Measurements from ENCODE around the gene UBE2L3. TPM values are rescaled to one million over a fixed set of nuclear protein-coding genes. Genes with fewer than 3 reads are reported as not detected.
"Not testable (repeated sequence)": the region's sequence is repeated elsewhere in the genome, so short reads cannot be mapped to it uniquely, and the experiment has no call there.

The UBE2L3 gene
- total RNA-seq, 1 experiment from 2014 or later, result 56.1 TPM

DNA sequence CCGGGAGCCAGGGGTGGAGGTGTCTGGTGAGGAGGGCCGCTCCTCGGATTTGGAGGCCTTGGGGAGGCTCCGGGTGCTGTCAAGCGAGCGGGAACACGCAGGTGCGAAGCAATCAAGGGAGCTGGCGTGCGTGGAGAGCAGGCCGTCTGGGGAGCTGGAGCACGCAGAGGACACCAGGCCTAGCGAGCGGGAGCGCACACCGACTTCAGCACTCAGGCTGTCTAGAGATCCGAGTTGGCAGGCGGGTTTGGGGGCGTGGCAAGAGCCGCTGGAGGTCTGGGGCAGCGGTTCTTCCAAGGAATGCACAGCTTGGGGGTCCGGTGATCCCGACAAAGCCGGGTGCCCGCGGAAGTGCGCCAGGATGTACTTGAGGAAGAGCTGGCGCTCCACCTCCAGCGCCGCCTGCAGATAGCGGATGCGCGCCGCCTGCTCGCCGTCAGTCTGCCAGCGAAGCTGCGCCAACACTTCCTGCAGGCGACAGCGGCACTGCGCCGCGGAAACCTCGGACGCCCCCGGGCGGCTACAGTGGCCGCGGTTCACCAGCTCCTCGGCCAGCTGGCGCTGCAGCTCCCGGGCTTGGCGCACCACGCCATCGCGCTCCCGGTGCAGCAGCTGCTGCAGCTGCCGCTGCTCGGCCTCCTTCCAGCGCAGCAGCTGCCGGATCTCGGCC lies 17.4 kb upstream of the UBE2L3 start:
- H3K4me3 ChIP-seq (ENCODE audit: low read length); DNase-seq: not testable (repeated sequence)

DNA sequence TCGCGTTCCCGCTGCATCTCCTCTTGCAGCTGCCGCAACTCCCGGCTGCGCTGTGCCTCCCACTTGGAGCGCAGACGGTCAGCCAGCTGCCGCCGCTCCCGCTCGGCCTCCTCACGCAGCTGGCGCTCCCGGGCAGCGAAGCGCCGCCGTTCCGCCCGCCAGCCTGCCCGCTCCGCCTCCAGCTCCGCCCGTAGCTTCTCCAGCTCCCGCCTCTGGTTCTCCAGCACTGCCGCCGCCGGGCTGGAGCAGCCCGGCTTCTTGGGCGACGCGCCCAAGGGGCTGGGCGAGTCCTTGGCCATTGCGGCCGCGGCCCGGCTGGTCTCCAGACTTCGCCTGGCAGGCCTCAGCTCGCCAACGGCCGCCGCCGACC lies 16.9 kb upstream of the UBE2L3 start:
- not testable (repeated sequence) for H3K9ac ChIP-seq (ENCODE audit: low read length); DNase-seq; H2AFZ ChIP-seq (ENCODE audit: low read length); H3K4me1 ChIP-seq (ENCODE audit: low read length); H3K79me2 ChIP-seq (ENCODE audit: low read length); H3K36me3 ChIP-seq (ENCODE audit: insufficient read depth, low read length); H3K27me3 ChIP-seq (ENCODE audit: low read length); H3K9me2 ChIP-seq (replicated peaks; ENCODE audit: insufficient read depth, low read length); H3K27ac ChIP-seq (ENCODE audit: low read length); H4K20me1 ChIP-seq (ENCODE audit: insufficient read depth, low read depth, low read length); H3K4me2 ChIP-seq (ENCODE audit: low read depth, low read length, poor library complexity, severe bottlenecking); H3K4me3 ChIP-seq (ENCODE audit: low read length); H3K9me3 ChIP-seq (ENCODE audit: low read length)

More for the DNA sequence above, 17.4 kb upstream of the UBE2L3 start:
- H4K20me1 ChIP-seq (ENCODE audit: insufficient read depth, low read depth, low read length); H3K4me2 ChIP-seq (ENCODE audit: low read depth, low read length, poor library complexity, severe bottlenecking); H3K27me3 ChIP-seq (ENCODE audit: low read length); H3K9me3 ChIP-seq (ENCODE audit: low read length); H3K9me2 ChIP-seq (replicated peaks; ENCODE audit: insufficient read depth, low read length); H3K36me3 ChIP-seq (ENCODE audit: insufficient read depth, low read length); H3K9ac ChIP-seq (ENCODE audit: low read length); H3K79me2 ChIP-seq (ENCODE audit: low read length); H2AFZ ChIP-seq (ENCODE audit: low read length); H3K27ac ChIP-seq (ENCODE audit: low read length); H3K4me1 ChIP-seq (ENCODE audit: low read length): not testable (repeated sequence)

DNA sequence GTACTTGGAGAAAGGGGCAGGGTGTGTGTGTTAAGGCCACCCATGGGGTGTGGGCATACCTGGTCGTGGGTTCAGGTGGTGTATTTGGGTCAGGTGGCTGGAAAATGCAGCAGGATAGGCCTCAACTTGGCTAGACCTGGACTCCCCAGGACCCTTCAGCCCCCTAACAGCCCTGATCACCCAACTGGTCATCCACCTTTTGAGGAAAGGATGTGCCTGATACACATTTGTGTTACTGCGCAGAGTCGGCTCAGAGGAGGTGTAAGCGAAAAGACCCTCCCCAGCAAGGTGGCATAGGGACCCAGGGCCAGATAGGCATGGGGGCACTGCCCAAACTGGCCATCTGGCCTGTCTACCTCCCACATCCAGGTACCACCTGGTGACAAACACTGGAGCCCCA lies 16.2 kb upstream of the UBE2L3 start, which contains the start of gene RIMBP3C:
TSS of gene RIMBP3C (minus strand) at position 101 of the 400 bp plus-strand sequence. CDS start 485 bp downstream, outside the sequence.
- H3K36me3 ChIP-seq (ENCODE audit: insufficient read depth, low read length); H3K4me1 ChIP-seq (ENCODE audit: low read length); H3K9ac ChIP-seq (ENCODE audit: low read length); H3K79me2 ChIP-seq (ENCODE audit: low read length); H3K27me3 ChIP-seq (ENCODE audit: low read length); H3K4me2 ChIP-seq (ENCODE audit: low read depth, low read length, poor library complexity, severe bottlenecking); H3K9me3 ChIP-seq (ENCODE audit: low read length); DNase-seq; H3K27ac ChIP-seq (ENCODE audit: low read length); H3K9me2 ChIP-seq (replicated peaks; ENCODE audit: insufficient read depth, low read length); H4K20me1 ChIP-seq (ENCODE audit: insufficient read depth, low read depth, low read length); H2AFZ ChIP-seq (ENCODE audit: low read length); H3K4me3 ChIP-seq (ENCODE audit: low read length): not testable (repeated sequence)

DNA sequence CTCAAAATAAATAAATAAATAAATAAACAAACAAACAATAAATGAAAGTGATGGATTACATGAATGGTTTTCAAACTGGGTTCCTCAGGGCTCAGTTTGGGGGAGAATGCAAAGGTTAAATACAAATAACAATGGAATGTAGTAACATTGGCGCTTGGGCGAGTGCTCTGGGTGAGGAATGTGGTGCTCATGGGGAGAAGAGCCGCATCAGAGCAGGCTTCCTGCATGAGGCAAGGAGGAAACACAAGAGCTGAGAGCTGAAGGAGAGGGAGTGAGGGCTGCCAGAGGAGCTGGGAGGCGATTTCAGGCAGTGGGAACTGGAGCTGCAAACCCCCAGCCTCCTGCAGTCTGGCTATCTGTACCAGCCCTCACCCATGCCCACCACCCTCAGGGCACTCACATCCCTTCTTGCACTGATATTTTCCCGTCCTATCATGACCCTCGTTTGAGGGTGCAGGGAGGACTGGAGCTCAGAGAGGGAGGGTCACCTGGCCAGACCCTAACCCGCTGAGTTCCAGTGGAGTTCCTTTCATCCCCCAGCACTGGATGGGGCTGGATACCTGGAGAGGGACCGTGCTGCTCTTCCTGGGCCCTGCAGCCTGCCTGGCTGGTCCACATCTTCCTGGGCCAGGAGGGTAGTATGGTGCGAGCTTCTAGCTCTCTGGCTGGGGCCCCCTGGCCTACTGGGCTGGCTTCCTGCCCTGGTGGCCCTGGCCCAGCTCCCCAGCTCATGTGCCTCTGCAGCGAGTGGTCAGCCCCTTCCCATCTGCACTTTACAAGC lies 8.0 kb upstream of the UBE2L3 start:
- H3K36me3 ChIP-seq (ENCODE audit: insufficient read depth, low read length); H3K4me1 ChIP-seq (ENCODE audit: low read length); H3K4me2 ChIP-seq (ENCODE audit: low read depth, low read length, poor library complexity, severe bottlenecking); H3K27me3 ChIP-seq (ENCODE audit: low read length); DNase-seq; H4K20me1 ChIP-seq (ENCODE audit: insufficient read depth, low read depth, low read length); H3K27ac ChIP-seq (ENCODE audit: low read length); H3K79me2 ChIP-seq (ENCODE audit: low read length); H3K4me3 ChIP-seq (ENCODE audit: low read length); H3K9ac ChIP-seq (ENCODE audit: low read length); H3K9me3 ChIP-seq (ENCODE audit: low read length); H3K9me2 ChIP-seq (replicated peaks; ENCODE audit: insufficient read depth, low read length); H2AFZ ChIP-seq (ENCODE audit: low read length): not testable (repeated sequence)

DNA sequence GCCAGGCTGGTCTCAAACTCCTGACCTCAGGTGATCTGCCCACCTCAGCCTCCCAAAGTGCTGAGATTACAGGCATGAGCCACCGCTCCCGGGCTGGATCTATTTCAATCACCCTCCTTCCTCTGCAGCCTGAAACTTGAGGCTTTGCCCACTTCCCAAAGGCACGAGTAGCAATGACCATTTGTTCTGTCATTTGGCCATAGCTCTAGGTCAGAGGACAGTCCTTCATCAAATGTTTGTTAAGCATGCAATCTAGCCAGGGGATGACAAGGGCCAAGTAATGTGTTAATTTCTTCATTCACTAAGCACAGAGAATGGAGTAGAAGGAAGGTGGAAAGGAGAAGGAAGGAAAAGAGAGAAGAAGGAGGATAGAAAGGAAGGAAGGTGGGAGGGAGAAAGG lies 6.9 kb upstream of the UBE2L3 start:
- H3K4me2 ChIP-seq (ENCODE audit: low read depth, low read length, poor library complexity, severe bottlenecking); H3K9ac ChIP-seq (ENCODE audit: low read length); H3K36me3 ChIP-seq (ENCODE audit: insufficient read depth, low read length); H3K27me3 ChIP-seq (ENCODE audit: low read length); H3K27ac ChIP-seq (ENCODE audit: low read length); H4K20me1 ChIP-seq (ENCODE audit: insufficient read depth, low read depth, low read length); H3K9me2 ChIP-seq (replicated peaks; ENCODE audit: insufficient read depth, low read length); H3K4me1 ChIP-seq (ENCODE audit: low read length); H3K4me3 ChIP-seq (ENCODE audit: low read length); H3K9me3 ChIP-seq (ENCODE audit: low read length); H3K79me2 ChIP-seq (ENCODE audit: low read length); DNase-seq; H2AFZ ChIP-seq (ENCODE audit: low read length): not testable (repeated sequence)

DNA sequence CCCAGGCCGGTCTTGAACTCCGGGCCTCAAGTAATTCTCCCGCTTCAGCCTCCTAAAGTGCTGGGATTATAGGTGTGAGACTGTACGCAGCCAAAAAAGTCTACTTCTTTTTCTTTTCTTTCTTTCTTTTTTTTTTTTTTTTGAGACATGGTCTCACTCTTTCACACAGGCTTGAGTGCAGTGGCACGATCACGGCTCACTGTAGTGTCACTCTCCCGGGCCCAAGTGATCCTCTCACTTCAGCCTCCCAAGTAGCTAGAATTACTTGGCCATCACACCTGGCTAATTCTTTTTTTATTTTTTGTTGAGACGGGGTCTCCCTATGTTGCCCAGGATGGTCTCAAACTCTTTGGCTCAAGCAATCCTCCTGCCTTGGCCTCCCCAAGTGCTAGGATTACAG lies 3.6 kb upstream of the UBE2L3 start:
- H3K4me1 ChIP-seq (ENCODE audit: low read length), result peaks cover 3% of the 10 kb centered on the region
- no peak overlapping the region for H3K4me3 ChIP-seq (ENCODE audit: low read length)
- no peaks in the 10 kb centered on the region for H3K9me2 ChIP-seq (replicated peaks; ENCODE audit: insufficient read depth, low read length)
- H3K9me3 ChIP-seq (ENCODE audit: low read length), result no peaks in the 10 kb centered on the region
- H3K36me3 ChIP-seq (ENCODE audit: insufficient read depth, low read length), result no peaks in the 10 kb centered on the region
- peaks cover 7% of the 10 kb centered on the region; the same call in 1 of the 2 replicates for H4K20me1 ChIP-seq (ENCODE audit: insufficient read depth, low read depth, low read length)
- H2AFZ ChIP-seq (ENCODE audit: low read length), result no peak overlapping the region
- H3K27ac ChIP-seq (ENCODE audit: low read length), result no peak overlapping the region
- peaks cover 14% of the 10 kb centered on the region for H3K79me2 ChIP-seq (ENCODE audit: low read length)
- no peaks in the 10 kb centered on the region for H3K27me3 ChIP-seq (ENCODE audit: low read length)
- DNase-seq, result no peak
- no peak overlapping the region for H3K9ac ChIP-seq (ENCODE audit: low read length)
- no peak overlapping the region for H3K4me2 ChIP-seq (ENCODE audit: low read depth, low read length, poor library complexity, severe bottlenecking)

DNA sequence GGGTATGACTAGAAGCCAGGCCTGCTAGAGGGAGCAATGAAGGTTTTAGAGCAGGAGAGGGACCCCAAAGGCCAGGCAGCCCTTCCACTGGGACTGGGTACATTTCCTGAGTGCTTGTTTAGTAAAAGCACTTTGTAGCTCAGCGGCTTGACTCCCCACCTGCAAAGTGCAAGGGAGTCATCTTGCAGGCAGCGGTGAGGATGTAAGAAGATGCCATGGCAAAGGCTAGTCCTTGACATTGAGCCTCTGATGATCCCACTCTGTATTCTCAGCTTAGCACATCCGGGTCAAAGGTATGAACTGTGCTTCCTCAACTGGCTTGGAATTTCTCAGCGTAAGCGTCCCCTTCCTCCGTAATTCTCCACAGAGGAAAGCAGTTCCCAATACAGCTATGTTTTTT lies 3.1 kb upstream of the UBE2L3 start:
- Histone ChIP-seq H3K9me3 (ENCODE audit: low read length) (no peaks in the 10 kb centered on the region), H3K4me2 (ENCODE audit: low read depth, low read length, poor library complexity, severe bottlenecking) (no peak overlapping the region), H4K20me1 (ENCODE audit: insufficient read depth, low read depth, low read length) (peaks cover 11% of the 10 kb centered on the region), H3K4me3 (ENCODE audit: low read length) (no peak overlapping the region), H2AFZ (ENCODE audit: low read length) (no peak overlapping the region), H3K36me3 (ENCODE audit: insufficient read depth, low read length) (no peaks in the 10 kb centered on the region), H3K9me2 (replicated peaks; ENCODE audit: insufficient read depth, low read length) (no peaks in the 10 kb centered on the region), H3K79me2 (ENCODE audit: low read length) (peaks cover 19% of the 10 kb centered on the region), H3K9ac (ENCODE audit: low read length) (no peak overlapping the region), H3K4me1 (ENCODE audit: low read length) (peaks cover 8% of the 10 kb centered on the region), H3K27me3 (ENCODE audit: low read length) (no peaks in the 10 kb centered on the region), H3K27ac (ENCODE audit: low read length) (no peak overlapping the region)
- no peak for DNase-seq

DNA sequence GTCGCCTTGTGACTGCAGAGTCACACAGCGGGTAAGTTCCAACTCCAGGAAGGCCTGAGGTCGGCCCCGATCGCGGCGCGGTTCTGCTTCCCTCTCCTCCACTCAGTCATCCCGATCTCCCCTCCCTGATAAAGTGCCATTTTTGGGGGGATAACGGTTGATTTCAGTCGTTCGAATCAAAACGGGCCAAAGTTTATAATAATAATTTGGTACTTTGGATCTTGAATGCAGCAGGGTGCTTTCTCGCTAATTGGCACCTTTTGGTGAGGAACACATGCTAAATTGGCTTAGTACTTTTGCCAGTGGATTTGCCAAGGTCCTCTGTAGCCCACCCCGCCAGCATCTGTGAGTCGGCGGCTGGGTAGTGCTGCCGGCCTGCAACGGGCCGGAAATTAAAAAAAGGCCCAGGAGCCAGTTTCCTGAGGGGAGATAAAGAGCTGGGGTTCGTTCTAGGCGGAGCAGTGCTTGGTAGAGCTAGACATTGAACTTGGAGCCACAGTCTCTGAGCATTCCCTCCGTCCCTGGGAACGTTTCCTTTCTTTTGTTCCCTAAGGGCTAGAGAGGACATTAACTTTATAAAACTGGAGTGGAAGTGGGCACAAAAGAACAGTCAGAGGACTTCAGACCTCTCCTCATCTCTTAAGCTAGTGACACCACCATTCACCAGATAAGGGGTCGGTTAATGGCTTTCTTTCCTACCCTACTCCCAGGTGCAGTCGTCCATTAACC lies 997 bp downstream of the UBE2L3 start:
- H2AFZ ChIP-seq (ENCODE audit: low read length), result peak overlapping the region; percentile 7; the same call in 1 of the 2 replicates
- H3K79me2 ChIP-seq (ENCODE audit: low read length), result peaks cover 60% of the 10 kb centered on the region
- H3K9ac ChIP-seq (ENCODE audit: low read length), result peak overlapping the region; percentile 96
- H3K4me1 ChIP-seq (ENCODE audit: low read length), result peaks cover 34% of the 10 kb centered on the region
- H3K36me3 ChIP-seq (ENCODE audit: insufficient read depth, low read length), result peaks cover 16% of the 10 kb centered on the region; the same call in 1 of the 2 replicates
- no peaks in the 10 kb centered on the region for H3K9me2 ChIP-seq (replicated peaks; ENCODE audit: insufficient read depth, low read length)
- peak overlapping the region; percentile 84 for H3K27ac ChIP-seq (ENCODE audit: low read length)
- peak overlapping the region; percentile 97 for H3K4me2 ChIP-seq (ENCODE audit: low read depth, low read length, poor library complexity, severe bottlenecking)
- DNase-seq, result peak; percentile 79
- H4K20me1 ChIP-seq (ENCODE audit: insufficient read depth, low read depth, low read length), result peaks cover 52% of the 10 kb centered on the region
- no peaks in the 10 kb centered on the region for H3K27me3 ChIP-seq (ENCODE audit: low read length)
- no peaks in the 10 kb centered on the region for H3K9me3 ChIP-seq (ENCODE audit: low read length)
- peak overlapping the region; percentile 96 for H3K4me3 ChIP-seq (ENCODE audit: low read length)

All from Karpas-422 (cell line).